Testis (tissue), 3 donors: ENCODE measurements around the gene KRT6B. TPM values are rescaled to one million over a fixed set of nuclear protein-coding genes. Genes with fewer than 3 reads are reported as not detected.

ENCODE experiments used
- DNase-seq: peaks from one replicate; pipeline ENCODE4 v3.0.0-alpha.2; 2019
- H3K27ac ChIP-seq, 2 donors: fragments of 200-600 bp; sonication (generic); one replicate each; pipeline ENCODE4 v1.5.1; 2019
- H3K27me3 ChIP-seq: fragments of 200-600 bp; sonication (generic); one replicate; pipeline ENCODE4 v1.5.1; 2019
- H3K36me3 ChIP-seq: fragments of 200-600 bp; sonication (generic); one replicate; pipeline ENCODE4 v1.5.1; 2017; ENCODE audit warnings: low read depth; ENCODE audit errors: missing control alignments
- H3K4me1 ChIP-seq: fragments of 200-600 bp; sonication (generic); one replicate; pipeline ENCODE4 v1.5.1; 2019
- H3K4me3 ChIP-seq, 2 donors: fragments of 200-600 bp; sonication (generic); one replicate each; pipeline ENCODE4 v1.5.1; 2017 to 2019
- H3K9me3 ChIP-seq: fragments of 200-600 bp; sonication (generic); one replicate; pipeline ENCODE4 v1.5.1; 2017
- POLR2A ChIP-seq: fragments of 450-650 bp; IDR thresholded peaks from one replicate; pipeline ENCODE4 v1.6.1; 2017; ENCODE audit warnings: antibody characterized with exemption, mild to moderate bottlenecking, moderate library complexity
- WGBS, 2 donors: methylation state at CpG; one replicate each; pipeline ENCODE4 v1.1.5; 2018; 5-methylcytosine and 5-hydroxymethylcytosine counted together
- intact Hi-C: fragments of 100-400 bp; cut with DNase I; formaldehyde crosslinking; loops from one replicate; pipeline ENCODE4 v1.15.1; 2023; ENCODE audit warnings: low total_unique reads
- polyA plus RNA-seq: library from polyadenylated mRNA; stranded (reverse); fragments of 350-450 nt; fragmentation: Illumina TruSeq; extraction: RNeasy Lipid Tissue Mini Kit (QIAGEN cat#74804); gene quantifications from one replicate; pipeline ENCODE4 v1.2.3, GENCODE V29; 2014; ENCODE audit warnings: low read depth, low replicate concordance; ENCODE audit not compliant: insufficient read depth
- total RNA-seq, 2 donors: library from RNA; depleted of rRNA; stranded (reverse); fragments of >200 nt; gene quantifications; one replicate each; pipeline ENCODE4 v1.2.3, GENCODE V29; 2016
- TF ChIP-seq, protein P1 (sequence below), 3 experiments: fragments of 450-650 bp in 2 of 3; fragments of 200-600 bp in 1 of 3; sonication (generic) in 1 of 3; IDR thresholded peaks; one replicate each; pipeline ENCODE4 v1.5.1; 2016 to 2019; ENCODE audit warnings: antibody characterized with exemption in 3 of 3, mild to moderate bottlenecking in 2 of 3, moderate library complexity in 1 of 3

Gene KRT6B
- total and polyA plus RNA-seq, 3 donors from 2014 or later: 0.19 TPM; not detected in 2

DNA sequence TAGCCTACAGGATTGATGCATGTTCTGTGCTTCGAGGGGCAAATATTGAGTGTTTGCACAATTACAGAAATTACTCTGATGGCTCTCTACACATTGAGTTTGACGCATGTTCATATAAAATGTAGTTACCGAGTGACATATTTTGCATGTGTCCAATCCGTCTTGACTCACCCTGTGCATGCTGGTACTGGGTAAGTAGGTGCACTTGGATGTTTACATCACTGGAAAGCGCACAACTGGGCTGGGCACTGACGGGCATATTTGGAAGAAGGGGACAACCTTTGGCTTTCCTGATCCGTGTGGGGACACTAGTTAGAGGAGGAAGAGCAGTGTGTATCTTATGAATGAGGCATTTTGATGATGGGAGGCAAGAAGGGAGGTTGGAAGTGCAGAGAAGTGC, 46.0 kb upstream of the KRT6B start:
- peaks cover 25% of the 10 kb centered on the region for H3K4me1 ChIP-seq
- H3K27me3 ChIP-seq: no peaks in the 10 kb centered on the region
- H3K4me3 ChIP-seq: no peak overlapping the region
- 91 to 99% methylated on average over 7 of the region's 7 CpGs for WGBS, 2 donors
- no peak overlapping the region for H3K27ac ChIP-seq
- no peaks in the 10 kb centered on the region for H3K36me3 ChIP-seq
- intact Hi-C loops: no loop called here
- TF ChIP-seq, protein P1, sequence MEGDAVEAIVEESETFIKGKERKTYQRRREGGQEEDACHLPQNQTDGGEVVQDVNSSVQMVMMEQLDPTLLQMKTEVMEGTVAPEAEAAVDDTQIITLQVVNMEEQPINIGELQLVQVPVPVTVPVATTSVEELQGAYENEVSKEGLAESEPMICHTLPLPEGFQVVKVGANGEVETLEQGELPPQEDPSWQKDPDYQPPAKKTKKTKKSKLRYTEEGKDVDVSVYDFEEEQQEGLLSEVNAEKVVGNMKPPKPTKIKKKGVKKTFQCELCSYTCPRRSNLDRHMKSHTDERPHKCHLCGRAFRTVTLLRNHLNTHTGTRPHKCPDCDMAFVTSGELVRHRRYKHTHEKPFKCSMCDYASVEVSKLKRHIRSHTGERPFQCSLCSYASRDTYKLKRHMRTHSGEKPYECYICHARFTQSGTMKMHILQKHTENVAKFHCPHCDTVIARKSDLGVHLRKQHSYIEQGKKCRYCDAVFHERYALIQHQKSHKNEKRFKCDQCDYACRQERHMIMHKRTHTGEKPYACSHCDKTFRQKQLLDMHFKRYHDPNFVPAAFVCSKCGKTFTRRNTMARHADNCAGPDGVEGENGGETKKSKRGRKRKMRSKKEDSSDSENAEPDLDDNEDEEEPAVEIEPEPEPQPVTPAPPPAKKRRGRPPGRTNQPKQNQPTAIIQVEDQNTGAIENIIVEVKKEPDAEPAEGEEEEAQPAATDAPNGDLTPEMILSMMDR (IDR thresholded peaks at IDR 0.05): no peak
- no peak for TF ChIP-seq POLR2A
- no peak for DNase-seq
- no peaks in the 10 kb centered on the region for H3K9me3 ChIP-seq

DNA sequence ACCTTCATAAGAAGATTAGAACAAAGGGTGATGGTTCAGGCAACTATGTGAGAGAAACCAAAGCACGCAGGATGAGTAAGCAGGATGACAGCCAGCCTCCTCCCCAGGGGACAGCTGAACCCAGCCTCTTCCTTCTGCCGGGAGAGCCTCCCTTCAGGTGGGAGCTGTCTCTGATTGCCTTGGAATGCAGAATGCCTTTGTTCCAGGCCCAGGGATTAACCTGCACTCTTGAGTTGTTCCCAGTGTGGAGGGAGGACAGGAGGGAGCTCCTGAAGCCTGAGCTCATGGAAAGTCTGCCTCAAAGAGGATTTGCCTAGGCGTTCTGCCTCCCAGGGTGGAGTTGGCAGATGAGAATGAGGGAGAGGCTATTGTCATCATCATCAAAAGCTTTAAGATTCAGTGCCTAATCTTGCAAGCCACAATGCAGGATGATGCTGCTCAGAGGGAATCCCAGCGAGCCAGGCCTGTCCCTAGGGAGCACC, 44.7 kb upstream of the KRT6B start:
- Histone ChIP-seq H3K4me3 (no peak overlapping the region), H3K27ac (peak overlapping the region in 1 of 2 donors; percentile 25), H3K9me3 (no peaks in the 10 kb centered on the region), H3K27me3 (no peaks in the 10 kb centered on the region), H3K4me1 (peaks cover 25% of the 10 kb centered on the region), H3K36me3 (no peaks in the 10 kb centered on the region)
- TF ChIP-seq, protein P1 (IDR thresholded peaks at IDR 0.05): no peak
- TF ChIP-seq POLR2A: no peak
- intact Hi-C loops: no loop called here
- WGBS, 2 donors: 43 to 51% methylated on average over 3 to 4 of the region's 4 CpGs
- DNase-seq: peak; percentile 38

DNA sequence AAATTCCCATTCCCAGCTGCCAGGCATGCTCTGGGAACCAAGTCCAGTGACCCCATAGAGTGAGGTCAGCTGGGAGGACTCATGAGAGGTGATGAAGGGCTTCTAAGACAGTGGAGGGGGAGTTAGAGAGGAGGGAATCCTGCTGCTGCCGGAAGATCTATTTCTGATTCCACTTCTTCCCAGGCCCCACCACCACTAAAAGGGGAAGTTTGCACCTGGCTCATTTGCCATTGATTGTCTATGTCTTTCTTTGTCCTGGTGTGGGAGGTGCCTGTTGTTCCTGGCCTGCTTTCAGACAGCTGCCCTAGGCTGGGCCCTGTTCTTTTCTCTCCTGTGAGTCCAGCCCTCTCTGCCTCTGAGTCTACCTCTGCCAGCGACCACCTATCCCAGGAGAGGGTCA, 44.1 kb upstream of the KRT6B start:
- Histone ChIP-seq H3K4me3 (no peak overlapping the region), H3K27ac (peak overlapping the region in 1 of 2 donors; percentile 25), H3K4me1 (peaks cover 25% of the 10 kb centered on the region), H3K9me3 (no peaks in the 10 kb centered on the region), H3K36me3 (no peaks in the 10 kb centered on the region), H3K27me3 (no peaks in the 10 kb centered on the region)
- 54 to 55% methylated on average over 2 of the region's 2 CpGs for WGBS, 2 donors
- no peak for DNase-seq
- intact Hi-C loops: no loop called here
- TF ChIP-seq, protein P1 (IDR thresholded peaks at IDR 0.05): no peak
- TF ChIP-seq POLR2A: no peak

DNA sequence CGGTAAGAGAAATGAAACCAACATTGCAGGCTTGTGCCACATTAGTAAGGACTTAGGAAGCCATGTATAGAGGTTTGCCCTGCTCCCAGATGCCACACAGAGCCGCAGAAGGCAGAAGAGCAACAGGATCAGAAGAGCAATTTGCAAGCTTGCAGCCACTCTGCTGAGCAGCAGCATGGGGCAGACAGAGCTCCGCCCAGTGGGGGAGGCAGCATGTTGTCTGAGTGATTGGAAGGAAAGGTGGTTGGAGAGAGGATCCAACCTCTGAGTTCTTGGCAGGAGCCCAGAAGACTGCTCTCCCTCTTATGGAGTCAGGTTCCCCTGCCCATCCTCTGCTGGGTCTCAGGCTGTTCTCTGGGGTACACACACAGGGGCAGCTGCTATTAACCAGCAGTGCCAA, 43.4 kb upstream of the KRT6B start:
- intact Hi-C loops: no loop called here
- H3K36me3 ChIP-seq: no peaks in the 10 kb centered on the region
- H3K27me3 ChIP-seq: no peaks in the 10 kb centered on the region
- H3K9me3 ChIP-seq: no peaks in the 10 kb centered on the region
- H3K4me3 ChIP-seq: no peak overlapping the region
- no peak for TF ChIP-seq POLR2A
- TF ChIP-seq, protein P1 (IDR thresholded peaks at IDR 0.05): no peak
- peaks cover 25% of the 10 kb centered on the region for H3K4me1 ChIP-seq
- 50 to 75% methylated on average over 3 of the region's 3 CpGs for WGBS, 2 donors
- DNase-seq: peak; percentile 38
- H3K27ac ChIP-seq: peak overlapping the region in 1 of 2 donors; percentile 64

DNA sequence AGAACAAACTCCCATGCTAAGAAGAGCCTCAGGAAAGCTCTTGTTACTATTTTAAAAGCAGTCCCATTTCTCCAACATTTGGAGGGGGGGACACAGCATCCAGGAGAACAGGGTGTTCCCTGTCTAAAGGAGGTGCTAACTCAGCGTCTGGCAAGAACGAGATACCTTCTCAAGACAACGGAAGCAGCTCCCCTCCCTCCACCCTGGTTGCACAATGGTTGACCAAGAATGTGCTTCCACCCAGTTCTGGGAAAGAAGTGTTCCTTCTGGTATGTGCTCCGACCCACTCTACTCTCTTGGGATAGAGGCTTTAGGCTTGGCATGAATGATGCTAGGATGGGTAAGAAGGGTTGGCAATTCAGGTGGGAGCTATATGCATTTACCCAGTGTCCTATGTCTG, 42.6 kb upstream of the KRT6B start:
- intact Hi-C loops: no loop called here
- Histone ChIP-seq H3K27ac (peak overlapping the region in 1 of 2 donors; percentile 64), H3K36me3 (no peaks in the 10 kb centered on the region), H3K4me3 (no peak overlapping the region), H3K9me3 (no peaks in the 10 kb centered on the region), H3K4me1 (peaks cover 25% of the 10 kb centered on the region), H3K27me3 (no peaks in the 10 kb centered on the region)
- no peak for TF ChIP-seq POLR2A
- TF ChIP-seq, protein P1 (IDR thresholded peaks at IDR 0.05): no peak
- WGBS, 2 donors: 49% methylated on average over 4 of the region's 4 CpGs
- DNase-seq: peak; percentile 79
